ENCODE data around the gene CCT7.

The CCT7 gene

GRCh38 chr2:73233154-73233931 lies 765 bp upstream of the CCT7 start, which contains the start of gene PRADC1 (continued):
- TF ChIP-seq ZNF629 (tag by site-specific recombination; IDR thresholded peaks at IDR 0.05), result 0 out of 2 replicates have a peak, but pooled peaks have one; percentile 45
- peak; percentile 36; the same call in 1 of the 2 replicates for TF ChIP-seq ZFP69B (tag by site-specific recombination; IDR thresholded peaks at IDR 0.05)
- TF ChIP-seq ZNF544 (tag by site-specific recombination; IDR thresholded peaks at IDR 0.05), result no peak
- peak; percentile 65; the same call in 1 of the 2 replicates for TF ChIP-seq ZNF76 (tag by site-specific recombination; IDR thresholded peaks at IDR 0.05; ENCODE audit: borderline replicate concordance, low read depth)
- TF ChIP-seq ZNF530 (tag by site-specific recombination; IDR thresholded peaks at IDR 0.05; ENCODE audit: low read depth), result no peak

- Histone ChIP-seq H3K4me3 (ENCODE audit: low read depth, low read length) (peak overlapping the region; percentile 87), H3K36me3 (ENCODE audit: control insufficient read depth in 2 of 2, insufficient read depth in 1 of 2, low read length in 2 of 2) (peaks cover 20 to 53% of the 10 kb centered on the region in 2 experiments), H3K4me1 (ENCODE audit: control insufficient read depth, insufficient read depth, low read length) (peaks cover 12% of the 10 kb centered on the region; the same call in 1 of the 2 replicates), H3K9me3 (ENCODE audit: control insufficient read depth, insufficient read depth, low read depth, low read length) (no peaks in the 10 kb centered on the region), H3K27ac (ENCODE audit: extremely low read depth, low read depth, low read length) (peak overlapping the region; percentile 97; the same call in 1 of the 2 replicates)
- ChIA-PET CTCF (interaction anchor here (0.9 to 2.2 kb wide), 6 partner anchors 10 to 55 kb away, joined by 3 to 6 read pairs (median 5); no protein-coding TSS in a partner anchor), POLR2A (interaction anchor here (1.5 to 3.7 kb wide), 5 partner anchors 9 to 56 kb away, joined by 7 to 33 read pairs (median 12); no protein-coding TSS in a partner anchor)
- no peak for TF ChIP-seq ZNF514 (tag by site-specific recombination; IDR thresholded peaks at IDR 0.05)
- TF ChIP-seq ZNF48 (tag by site-specific recombination; IDR thresholded peaks at IDR 0.05), result no peak
- no peak for TF ChIP-seq ZNF114 (tag by site-specific recombination; IDR thresholded peaks at IDR 0.05)
- no peak for TF ChIP-seq GLIS2 (tag by site-specific recombination; IDR thresholded peaks at IDR 0.05)
- TF ChIP-seq ZNF2 (tag by site-specific recombination; IDR thresholded peaks at IDR 0.05), result no peak
- TF ChIP-seq ZNF10 (tag by site-specific recombination; IDR thresholded peaks at IDR 0.05), result no peak
- TF ChIP-seq ZNF830 (tag by site-specific recombination; IDR thresholded peaks at IDR 0.05; ENCODE audit: low read depth), result no peak
- no peak for TF ChIP-seq ZNF513 (tag by site-specific recombination; IDR thresholded peaks at IDR 0.05)
- no peak for TF ChIP-seq ZNF404 (tag by site-specific recombination; IDR thresholded peaks at IDR 0.05)
- no peak for TF ChIP-seq ZNF354C (tag by site-specific recombination; IDR thresholded peaks at IDR 0.05; ENCODE audit: borderline replicate concordance, low read depth)
- no peak for TF ChIP-seq ZNF423 (tag by site-specific recombination; IDR thresholded peaks at IDR 0.05)
- no peak for TF ChIP-seq HOXA7 (CRISPR knock-in tag; IDR thresholded peaks at IDR 0.05; ENCODE audit: borderline replicate concordance)
- no peak for TF ChIP-seq ZNF785 (tag by site-specific recombination; IDR thresholded peaks at IDR 0.05)
- TF ChIP-seq MZF1 (tag by site-specific recombination; IDR thresholded peaks at IDR 0.05; ENCODE audit: borderline replicate concordance), result no peak
- no peak for TF ChIP-seq ZNF76 (tag by site-specific recombination; IDR thresholded peaks at IDR 0.05; ENCODE audit: borderline replicate concordance, low read depth)
- TF ChIP-seq ZSCAN5A (tag by site-specific recombination; IDR thresholded peaks at IDR 0.05), result no peak
- TF ChIP-seq ZNF416 (tag by site-specific recombination; IDR thresholded peaks at IDR 0.05), result no peak
- no peak for TF ChIP-seq ZBTB49 (tag by site-specific recombination; IDR thresholded peaks at IDR 0.05; ENCODE audit: low read depth)
- TF ChIP-seq ZNF19 (tag by site-specific recombination; IDR thresholded peaks at IDR 0.05; ENCODE audit: low read depth), result no peak
- no peak for TF ChIP-seq ZNF37A (tag by site-specific recombination; IDR thresholded peaks at IDR 0.05)
These were observed 1.4 kb downstream of the CCT7 start for GRCh38 chr2:73235315-73236028.

All from HEK293 (cell line).